Testis (tissue), 3 donors: ENCODE results near the gene APCDD1L. TPM values are rescaled to one million over a fixed set of nuclear protein-coding genes. Genes with fewer than 3 reads are reported as not detected.
"Not testable (repeated sequence)": the region's sequence is repeated elsewhere in the genome, so short reads cannot be mapped to it uniquely, and the experiment has no call there.

Experiments used
- DNase-seq: peaks from one replicate; pipeline ENCODE4 v3.0.0-alpha.2; 2019
- H3K27ac ChIP-seq, 2 donors: fragments of 200-600 bp; sonication (generic); one replicate each; pipeline ENCODE4 v1.5.1; 2019
- H3K27me3 ChIP-seq: fragments of 200-600 bp; sonication (generic); one replicate; pipeline ENCODE4 v1.5.1; 2019
- H3K36me3 ChIP-seq: fragments of 200-600 bp; sonication (generic); one replicate; pipeline ENCODE4 v1.5.1; 2017; ENCODE audit warnings: low read depth; ENCODE audit errors: missing control alignments
- H3K4me1 ChIP-seq: fragments of 200-600 bp; sonication (generic); one replicate; pipeline ENCODE4 v1.5.1; 2019
- H3K4me3 ChIP-seq, 2 donors: fragments of 200-600 bp; sonication (generic); one replicate each; pipeline ENCODE4 v1.5.1; 2017 to 2019
- H3K9me3 ChIP-seq: fragments of 200-600 bp; sonication (generic); one replicate; pipeline ENCODE4 v1.5.1; 2017
- POLR2A ChIP-seq: fragments of 450-650 bp; IDR thresholded peaks from one replicate; pipeline ENCODE4 v1.6.1; 2017; ENCODE audit warnings: antibody characterized with exemption, mild to moderate bottlenecking, moderate library complexity
- WGBS, 2 donors: methylation state at CpG; one replicate each; pipeline ENCODE4 v1.1.5; 2018; 5-methylcytosine and 5-hydroxymethylcytosine counted together
- intact Hi-C: fragments of 100-400 bp; cut with DNase I; formaldehyde crosslinking; loops from one replicate; pipeline ENCODE4 v1.15.1; 2023; ENCODE audit warnings: low total_unique reads
- polyA plus RNA-seq: library from polyadenylated mRNA; stranded (reverse); fragments of 350-450 nt; fragmentation: Illumina TruSeq; extraction: RNeasy Lipid Tissue Mini Kit (QIAGEN cat#74804); gene quantifications from one replicate; pipeline ENCODE4 v1.2.3, GENCODE V29; 2014; ENCODE audit warnings: low read depth, low replicate concordance; ENCODE audit not compliant: insufficient read depth
- total RNA-seq, 2 donors: library from RNA; depleted of rRNA; stranded (reverse); fragments of >200 nt; gene quantifications; one replicate each; pipeline ENCODE4 v1.2.3, GENCODE V29; 2016
- TF ChIP-seq, protein P1 (sequence below), 3 experiments: fragments of 450-650 bp in 2 of 3; fragments of 200-600 bp in 1 of 3; sonication (generic) in 1 of 3; IDR thresholded peaks; one replicate each; pipeline ENCODE4 v1.5.1; 2016 to 2019; ENCODE audit warnings: antibody characterized with exemption in 3 of 3, mild to moderate bottlenecking in 2 of 3, moderate library complexity in 1 of 3

The APCDD1L gene
- total and polyA plus RNA-seq, 3 donors from 2014 or later = 0.12 to 0.20 TPM; not detected in 1

DNA sequence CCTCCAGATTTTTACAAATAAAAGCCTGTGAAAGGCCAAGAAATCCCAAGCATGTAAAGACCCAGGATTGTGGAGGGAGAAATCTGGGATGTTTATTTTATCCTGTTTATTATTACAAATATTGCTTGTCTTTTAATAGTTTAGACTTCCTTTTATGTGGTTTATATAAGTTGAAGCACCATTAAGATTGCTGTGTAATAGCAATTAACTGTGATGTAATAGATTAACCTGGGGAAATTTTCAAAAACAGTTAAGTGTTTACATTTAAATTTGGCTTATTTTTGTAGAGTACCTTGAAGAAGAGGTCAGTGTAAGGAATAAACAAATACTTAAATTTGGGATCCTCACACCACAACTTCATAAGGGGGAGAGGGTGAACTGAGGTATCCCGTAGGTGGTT, 99.1 kb downstream of the APCDD1L start:
- Histone ChIP-seq H3K27me3 (no peaks in the 10 kb centered on the region), H3K27ac (no peak overlapping the region), H3K36me3 (no peaks in the 10 kb centered on the region), H3K4me3 (no peak overlapping the region), H3K4me1 (no peaks in the 10 kb centered on the region), H3K9me3 (no peaks in the 10 kb centered on the region)
- intact Hi-C loops = no loop called here
- 90 to 96% methylated on average over 1 of the region's 1 CpG for WGBS, 2 donors
- TF ChIP-seq, protein P1, sequence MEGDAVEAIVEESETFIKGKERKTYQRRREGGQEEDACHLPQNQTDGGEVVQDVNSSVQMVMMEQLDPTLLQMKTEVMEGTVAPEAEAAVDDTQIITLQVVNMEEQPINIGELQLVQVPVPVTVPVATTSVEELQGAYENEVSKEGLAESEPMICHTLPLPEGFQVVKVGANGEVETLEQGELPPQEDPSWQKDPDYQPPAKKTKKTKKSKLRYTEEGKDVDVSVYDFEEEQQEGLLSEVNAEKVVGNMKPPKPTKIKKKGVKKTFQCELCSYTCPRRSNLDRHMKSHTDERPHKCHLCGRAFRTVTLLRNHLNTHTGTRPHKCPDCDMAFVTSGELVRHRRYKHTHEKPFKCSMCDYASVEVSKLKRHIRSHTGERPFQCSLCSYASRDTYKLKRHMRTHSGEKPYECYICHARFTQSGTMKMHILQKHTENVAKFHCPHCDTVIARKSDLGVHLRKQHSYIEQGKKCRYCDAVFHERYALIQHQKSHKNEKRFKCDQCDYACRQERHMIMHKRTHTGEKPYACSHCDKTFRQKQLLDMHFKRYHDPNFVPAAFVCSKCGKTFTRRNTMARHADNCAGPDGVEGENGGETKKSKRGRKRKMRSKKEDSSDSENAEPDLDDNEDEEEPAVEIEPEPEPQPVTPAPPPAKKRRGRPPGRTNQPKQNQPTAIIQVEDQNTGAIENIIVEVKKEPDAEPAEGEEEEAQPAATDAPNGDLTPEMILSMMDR (IDR thresholded peaks at IDR 0.05) = no peak
- TF ChIP-seq POLR2A = no peak
- DNase-seq = no peak

- H3K4me1 ChIP-seq, H3K36me3 ChIP-seq, H3K9me3 ChIP-seq, H3K27me3 ChIP-seq, H3K4me3 ChIP-seq, DNase-seq, intact Hi-C loops, H3K27ac ChIP-seq: not testable (repeated sequence)
- 90 to 97% methylated on average over 12 to 21 of the region's 26 CpGs for WGBS, 2 donors
These were observed 100.4 kb downstream of the APCDD1L start for GRCh38 chr20:58414786-58415185.

DNA sequence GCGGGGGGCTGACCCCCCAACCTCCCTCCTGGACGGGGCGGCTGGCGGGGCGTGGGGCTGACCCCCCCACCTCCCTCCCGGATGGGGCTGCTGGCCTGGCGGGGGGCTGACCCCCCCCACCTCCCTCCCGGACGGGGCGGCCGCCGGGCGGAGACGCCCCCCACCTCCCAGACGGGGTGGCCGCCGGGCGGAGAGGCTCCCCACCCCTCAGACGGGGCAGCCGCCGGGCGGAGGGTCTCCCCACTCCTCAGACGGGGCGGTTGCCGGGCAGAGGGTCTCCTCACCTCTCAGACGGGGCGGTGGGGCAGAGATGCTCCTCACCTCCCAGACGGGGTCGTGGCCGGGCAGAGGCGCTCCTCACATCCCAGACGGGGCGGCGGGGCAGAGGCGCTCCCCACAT, 101.0 kb downstream of the APCDD1L start:
- intact Hi-C loops, H3K4me3 ChIP-seq, H3K36me3 ChIP-seq, H3K9me3 ChIP-seq, H3K4me1 ChIP-seq, DNase-seq, H3K27ac ChIP-seq, H3K27me3 ChIP-seq: not testable (repeated sequence)
- WGBS, 2 donors = 100% methylated on average over 2 of the region's 35 CpGs; no CpG with 5 or more reads in 1 of the 2 donors

Other genes with a start within 250 kb of the APCDD1L start
- 10 to 100 TPM; 19.2 to 20.8 TPM for gene RAB22A, start 205.7 kb downstream of the APCDD1L start, total RNA-seq
- 11.2 TPM for gene RAB22A, start 205.7 kb downstream of the APCDD1L start, polyA plus RNA-seq
- 10 to 100 TPM; 23.5 to 23.8 TPM for gene VAPB, start 126.2 kb downstream of the APCDD1L start, total RNA-seq
- 31.4 TPM for gene VAPB, start 126.2 kb downstream of the APCDD1L start, polyA plus RNA-seq
- 100 to 1,000 TPM; 107 to 124 TPM for gene STX16, start 135.9 kb upstream of the APCDD1L start, total RNA-seq
- 79.3 TPM for gene STX16, start 135.9 kb upstream of the APCDD1L start, polyA plus RNA-seq
- 10 to 100 TPM; 56.3 to 79.9 TPM for gene NPEPL1, start 177.4 kb upstream of the APCDD1L start, total RNA-seq
- gene NPEPL1, start 177.4 kb upstream of the APCDD1L start, polyA plus RNA-seq = 47.6 TPM